H9 (cell line): ENCODE results near the gene LRIF1. TPM values are rescaled to one million over a fixed set of nuclear protein-coding genes. Genes with fewer than 3 reads are reported as not detected.

Source experiments
- DNase-seq: peaks from one replicate; pipeline ENCODE4 v3.0.0-alpha.2; 2017
- H2AFZ ChIP-seq: one replicate; pipeline ENCODE4 v1.6.1; 2013; ENCODE audit warnings: mild to moderate bottlenecking, low read length, control low read depth, moderate library complexity
- H2AK5ac ChIP-seq: 2 replicates; pipeline ENCODE4 v1.6.1; 2013; ENCODE audit warnings: low read length, control low read depth, mixed read lengths; ENCODE audit not compliant: insufficient read length
- H2BK120ac ChIP-seq: one replicate; pipeline ENCODE4 v1.6.1; 2013; ENCODE audit warnings: low read depth, mild to moderate bottlenecking, low read length, control low read depth, inconsistent platforms; ENCODE audit not compliant: poor library complexity, severe bottlenecking
- H2BK12ac ChIP-seq: 2 replicates; pipeline ENCODE4 v1.6.1; 2013; ENCODE audit warnings: low read length, control low read depth, mixed read lengths, low read depth; ENCODE audit not compliant: insufficient read length
- H2BK15ac ChIP-seq: 2 replicates; pipeline ENCODE4 v1.6.1; 2013; ENCODE audit warnings: low read depth, low read length, control low read depth
- H2BK20ac ChIP-seq: one replicate; pipeline ENCODE4 v1.6.1; 2013; ENCODE audit warnings: low read depth, mild to moderate bottlenecking, low read length, control low read depth, inconsistent platforms; ENCODE audit not compliant: poor library complexity, severe bottlenecking
- H2BK5ac ChIP-seq: 2 replicates; pipeline ENCODE4 v1.6.1; 2013; ENCODE audit warnings: low read length, control low read depth, mixed read lengths; ENCODE audit not compliant: insufficient read length
- H3K14ac ChIP-seq: 2 replicates; pipeline ENCODE4 v1.6.1; 2013; ENCODE audit warnings: low read length, control low read depth; ENCODE audit not compliant: insufficient read depth
- H3K18ac ChIP-seq: 2 replicates; pipeline ENCODE4 v1.6.1; 2013; ENCODE audit warnings: low read depth, mild to moderate bottlenecking, mixed read lengths, low read length, control low read depth; ENCODE audit not compliant: insufficient read length
- H3K23ac ChIP-seq: 2 replicates; pipeline ENCODE4 v1.6.1; 2013; ENCODE audit warnings: low read length, control low read depth, mixed read lengths, low read depth; ENCODE audit not compliant: insufficient read length
- H3K23me2 ChIP-seq: 2 replicates; pipeline ENCODE4 v1.6.1; 2013; ENCODE audit warnings: low read depth, mild to moderate bottlenecking, mixed read lengths, low read length, control low read depth; ENCODE audit not compliant: insufficient read length, poor library complexity, severe bottlenecking
- H3K27ac ChIP-seq: 2 replicates; pipeline ENCODE4 v1.5.1; 2013; ENCODE audit warnings: low read length, control low read depth, mixed read lengths, low read depth; ENCODE audit not compliant: insufficient read length
- H3K27me3 ChIP-seq: 2 replicates; pipeline ENCODE4 v1.6.1; 2013; ENCODE audit warnings: low read length, control low read depth, inconsistent platforms; ENCODE audit not compliant: insufficient read depth
- H3K4ac ChIP-seq: 2 replicates; pipeline ENCODE4 v1.6.1; 2013; ENCODE audit warnings: low read depth, mild to moderate bottlenecking, control low read depth, inconsistent platforms, low read length, moderate library complexity
- H3K4me1 ChIP-seq: 2 replicates; pipeline ENCODE4 v1.6.1; 2013; ENCODE audit warnings: low read length, control low read depth, inconsistent platforms; ENCODE audit not compliant: insufficient read depth
- H3K4me2 ChIP-seq: 2 replicates; pipeline ENCODE4 v1.6.1; 2013; ENCODE audit warnings: low read length, control low read depth, mixed read lengths; ENCODE audit not compliant: insufficient read length, insufficient read depth
- H3K56ac ChIP-seq: 2 replicates; pipeline ENCODE4 v1.6.1; 2013; ENCODE audit warnings: low read depth, mild to moderate bottlenecking, mixed read lengths, low read length, control low read depth; ENCODE audit not compliant: insufficient read length
- H3K79me1 ChIP-seq: 2 replicates; pipeline ENCODE4 v1.6.1; 2013; ENCODE audit warnings: low read depth, mild to moderate bottlenecking, moderate library complexity, low read length, control low read depth, inconsistent platforms; ENCODE audit not compliant: insufficient read depth, poor library complexity, severe bottlenecking
- H3K79me2 ChIP-seq: 2 replicates; pipeline ENCODE4 v1.6.1; 2013; ENCODE audit warnings: low read length, control low read depth, inconsistent platforms; ENCODE audit not compliant: insufficient read depth
- H3K9ac ChIP-seq: 2 replicates; pipeline ENCODE4 v1.6.1; 2013; ENCODE audit warnings: low read length, control low read depth, mixed read lengths; ENCODE audit not compliant: insufficient read length; ENCODE audit errors: extremely low read depth
- H3K9me3 ChIP-seq: one replicate; pipeline ENCODE4 v1.6.1; 2013; ENCODE audit warnings: low read depth, low read length, inconsistent platforms; ENCODE audit not compliant: control insufficient read depth
- H3T11ph ChIP-seq: one replicate; pipeline ENCODE4 v1.6.1; 2013; ENCODE audit warnings: mild to moderate bottlenecking, low read length, control low read depth, inconsistent platforms
- H4K20me1 ChIP-seq: one replicate; pipeline ENCODE4 v1.6.1; 2013; ENCODE audit not compliant: control insufficient read depth, insufficient read length, insufficient read depth
- H4K5ac ChIP-seq: 2 replicates; pipeline ENCODE4 v1.6.1; 2013; ENCODE audit warnings: low read depth, mild to moderate bottlenecking, mixed read lengths, low read length, control low read depth; ENCODE audit not compliant: insufficient read length
- H4K8ac ChIP-seq: replicated peaks from 2 replicates; pipeline ENCODE4 v1.6.1; 2013; ENCODE audit warnings: low read length, control low read depth, mixed read lengths, low read depth; ENCODE audit not compliant: insufficient read length
- H4K91ac ChIP-seq: 2 replicates; pipeline ENCODE4 v1.6.1; 2013; ENCODE audit warnings: low read depth, mild to moderate bottlenecking, moderate library complexity, mixed read lengths, low read length, control low read depth; ENCODE audit not compliant: insufficient read length
- H3K27ac Mint-ChIP-seq, 3 experiments: 2 replicates in 2 of 3; 3 replicates in 1 of 3; pipeline ENCODE4 v1.8.0; 2020 to 2021; ENCODE audit warnings: mixed read lengths in 3 of 3, mild to moderate bottlenecking in 1 of 3, moderate library complexity in 1 of 3
- H3K27me3 Mint-ChIP-seq: 2 replicates; pipeline ENCODE4 v1.8.0; 2021; ENCODE audit warnings: low read depth, mild to moderate bottlenecking, moderate library complexity, mixed read lengths
- H3K36me3 Mint-ChIP-seq, 3 experiments: 2 replicates in 2 of 3; 3 replicates in 1 of 3; pipeline ENCODE4 v1.8.0; 2020 to 2021; ENCODE audit warnings: low read depth in 3 of 3, mixed read lengths in 3 of 3; ENCODE audit not compliant: insufficient read depth in 1 of 3
- H3K4me1 Mint-ChIP-seq, 2 experiments: 2 replicates each; pipeline ENCODE4 v1.8.0; 2020; ENCODE audit warnings: mixed read lengths in 2 of 2
- H3K4me3 Mint-ChIP-seq, 2 experiments: 2 replicates in 1 of 2; 3 replicates in 1 of 2; pipeline ENCODE4 v1.8.0; 2020 to 2021; ENCODE audit warnings: mild to moderate bottlenecking in 2 of 2, mixed read lengths in 2 of 2, moderate library complexity in 1 of 2
- H3K9me3 Mint-ChIP-seq, 2 experiments: 2 replicates in 1 of 2; 3 replicates in 1 of 2; pipeline ENCODE4 v1.8.0; 2020; ENCODE audit warnings: mild to moderate bottlenecking in 2 of 2, mixed read lengths in 2 of 2, moderate library complexity in 1 of 2
- CTCF ChIP-seq: fragments of 200-600 bp; sonication (generic); conservative IDR thresholded peaks from 3 replicates; pipeline ENCODE4 v1.8.0; 2021; ENCODE audit warnings: antibody characterized with exemption, mild to moderate bottlenecking
- WGBS: extraction: QIAGEN DNeasy Blood & Tissue Kit; methylation state at CpG from one replicate; pipeline ENCODE4 v1.1.7; 2013; ENCODE audit warnings: missing lambda C conversion rate, low lambda C conversion rate, mixed read lengths; ENCODE audit not compliant: insufficient read length; ENCODE audit errors: extremely low coverage; 5-methylcytosine and 5-hydroxymethylcytosine counted together
- total RNA-seq: library from RNA; stranded (reverse); gene quantifications from 2 replicates; pipeline ENCODE4 v1.2.1, GENCODE V29; 2021

Gene LRIF1
- total RNA-seq, 1 experiment from 2014 or later: 13.6 TPM

- Histone ChIP-seq H4K91ac (no peak overlapping the region), H2BK5ac (no peak overlapping the region), H3K4me2 (no peak overlapping the region), H3K27me3 (no peaks in the 10 kb centered on the region), H2AFZ (no peak overlapping the region), H3T11ph (no peak overlapping the region), H3K23me2 (no peaks in the 10 kb centered on the region), H3K9ac (no peak overlapping the region), H2BK15ac (no peak overlapping the region), H3K23ac (no peak overlapping the region), H2BK120ac (no peak overlapping the region), H4K5ac (no peak overlapping the region), H3K14ac (no peak overlapping the region), H3K27ac (no peak overlapping the region), H3K18ac (no peak overlapping the region), H4K20me1 (no peaks in the 10 kb centered on the region), H3K4me1 (no peaks in the 10 kb centered on the region), H3K4ac (no peak overlapping the region), H2BK20ac (no peak overlapping the region), H3K56ac (no peak overlapping the region), H3K79me2 (no peaks in the 10 kb centered on the region), H3K79me1 (no peaks in the 10 kb centered on the region), H3K9me3 (no peaks in the 10 kb centered on the region), H2BK12ac (no peak overlapping the region), H2AK5ac (no peak overlapping the region), H4K8ac (no peak overlapping the region)
- no peaks in the 10 kb centered on the region for H3K36me3 Mint-ChIP-seq
- no peak for DNase-seq
- H3K4me3 Mint-ChIP-seq: no peak overlapping the region
- no peaks in the 10 kb centered on the region for H3K27me3 Mint-ChIP-seq
- TF ChIP-seq CTCF: no peak
- H3K4me1 Mint-ChIP-seq: no peaks in the 10 kb centered on the region
- no CpG with 5 or more reads among the region's 6 CpGs for WGBS
- H3K27ac Mint-ChIP-seq: no peak overlapping the region; a peak in 1 of 7 replicates
- H3K9me3 Mint-ChIP-seq: peaks cover 5 to 8% of the 10 kb centered on the region in 2 experiments; a peak in 3 of 5 replicates
Observed at GRCh38 chr1:110902820-110903463, 60.8 kb downstream of the LRIF1 start.
